Thyroid gland (tissue), 4 donors: ENCODE measurements around the gene MAN2A2.

Source experiments
- CTCF ChIP-seq, 6 experiments: fragments of 200-600 bp in 3 of 6; fragments of 450-650 bp in 3 of 6; sonication (generic) in 3 of 6; IDR thresholded peaks; one replicate each; pipeline ENCODE4 v1.5.1; 2016 to 2019; ENCODE audit warnings: antibody characterized with exemption in 6 of 6, mild to moderate bottlenecking in 2 of 6, inconsistent platforms in 1 of 6, moderate library complexity in 1 of 6
- POLR2A ChIP-seq, 2 donors: fragments of 450-650 bp; IDR thresholded peaks; one replicate each; pipeline ENCODE4 v1.6.1; 2017; ENCODE audit warnings: antibody characterized with exemption in 2 of 2, mild to moderate bottlenecking in 2 of 2, moderate library complexity in 1 of 2

GRCh38 chr15:90860450-90860849, 42.7 kb upstream of the MAN2A2 start:
- TF ChIP-seq POLR2A (IDR thresholded peaks at IDR 0.05): no peak
- no peak for TF ChIP-seq CTCF (IDR thresholded peaks at IDR 0.05)
